ENCODE measurements around the gene STRA6.

DNA sequence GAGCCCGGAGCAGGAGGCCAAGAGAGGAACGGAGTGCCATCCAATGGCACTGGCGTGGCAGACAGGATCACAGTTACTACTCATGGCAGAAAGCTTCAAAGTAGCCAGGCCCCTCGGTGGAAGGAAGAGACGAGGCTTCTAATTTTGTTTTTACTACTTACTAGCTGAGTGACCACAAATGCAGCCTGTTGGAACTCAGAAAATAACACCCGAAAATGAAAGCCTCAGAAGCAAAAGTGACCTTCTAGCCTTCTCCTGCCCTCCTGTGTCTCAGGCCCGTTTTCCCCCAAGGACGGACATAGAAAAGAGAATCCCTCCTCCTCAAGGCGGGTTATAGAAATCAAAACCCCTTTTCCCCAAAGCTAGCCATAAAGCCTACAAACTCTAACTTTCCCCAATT, 9.9 kb upstream of the STRA6 start:
- TF ChIP-seq, protein P1, sequence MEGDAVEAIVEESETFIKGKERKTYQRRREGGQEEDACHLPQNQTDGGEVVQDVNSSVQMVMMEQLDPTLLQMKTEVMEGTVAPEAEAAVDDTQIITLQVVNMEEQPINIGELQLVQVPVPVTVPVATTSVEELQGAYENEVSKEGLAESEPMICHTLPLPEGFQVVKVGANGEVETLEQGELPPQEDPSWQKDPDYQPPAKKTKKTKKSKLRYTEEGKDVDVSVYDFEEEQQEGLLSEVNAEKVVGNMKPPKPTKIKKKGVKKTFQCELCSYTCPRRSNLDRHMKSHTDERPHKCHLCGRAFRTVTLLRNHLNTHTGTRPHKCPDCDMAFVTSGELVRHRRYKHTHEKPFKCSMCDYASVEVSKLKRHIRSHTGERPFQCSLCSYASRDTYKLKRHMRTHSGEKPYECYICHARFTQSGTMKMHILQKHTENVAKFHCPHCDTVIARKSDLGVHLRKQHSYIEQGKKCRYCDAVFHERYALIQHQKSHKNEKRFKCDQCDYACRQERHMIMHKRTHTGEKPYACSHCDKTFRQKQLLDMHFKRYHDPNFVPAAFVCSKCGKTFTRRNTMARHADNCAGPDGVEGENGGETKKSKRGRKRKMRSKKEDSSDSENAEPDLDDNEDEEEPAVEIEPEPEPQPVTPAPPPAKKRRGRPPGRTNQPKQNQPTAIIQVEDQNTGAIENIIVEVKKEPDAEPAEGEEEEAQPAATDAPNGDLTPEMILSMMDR (IDR thresholded peaks at IDR 0.05): no peak
- no peak for TF ChIP-seq EP300 (IDR thresholded peaks at IDR 0.05)
- TF ChIP-seq POLR2A (IDR thresholded peaks at IDR 0.05): no peak
